AG20443 (cell line): ENCODE data around the gene NTPCR.
"Not testable (repeated sequence)": the region's sequence is repeated elsewhere in the genome, so short reads cannot be mapped to it uniquely, and the experiment has no call there.

Experiments used
- DNase-seq: peaks from one replicate; pipeline ENCODE4 v3.0.0; 2012; ENCODE audit warnings: low spot score, mixed read lengths

The NTPCR gene

GRCh38 chr1:232984577-232985425 lies 34.4 kb downstream of the NTPCR start:
- no peak for DNase-seq

GRCh38 chr1:232985882-232986526 lies 35.6 kb downstream of the NTPCR start:
- no peak for DNase-seq

- no peak for DNase-seq
These were observed 36.1 kb downstream of the NTPCR start for GRCh38 chr1:232986527-232986922.

GRCh38 chr1:232987046-232987773 lies 36.8 kb downstream of the NTPCR start:
- no peak for DNase-seq

GRCh38 chr1:232987774-232988140 lies 37.3 kb downstream of the NTPCR start:
- no peak for DNase-seq

GRCh38 chr1:232988572-232989040 lies 38.2 kb downstream of the NTPCR start:
- peak; percentile 69 for DNase-seq

GRCh38 chr1:232990176-232991128 lies 40.0 kb downstream of the NTPCR start:
- no peak for DNase-seq

- DNase-seq = no peak
These were observed 40.8 kb downstream of the NTPCR start for GRCh38 chr1:232991238-232991637.

- no peak for DNase-seq
These were observed 41.8 kb downstream of the NTPCR start for GRCh38 chr1:232992227-232992626.

- no peak for DNase-seq
These were observed 43.1 kb downstream of the NTPCR start for GRCh38 chr1:232993555-232993954.

- no peak for DNase-seq
These were observed 44.8 kb downstream of the NTPCR start for GRCh38 chr1:232995189-232995588.

GRCh38 chr1:232996143-232996542 lies 45.7 kb downstream of the NTPCR start:
- DNase-seq = no peak

GRCh38 chr1:232998138-232998537 lies 47.7 kb downstream of the NTPCR start:
- no peak for DNase-seq

- peak; percentile 22 for DNase-seq
These were observed 48.2 kb downstream of the NTPCR start for GRCh38 chr1:232998646-232999045.

- DNase-seq = no peak
These were observed 49.7 kb downstream of the NTPCR start for GRCh38 chr1:232999956-233000625.

GRCh38 chr1:233003638-233004037 lies 53.2 kb downstream of the NTPCR start:
- DNase-seq = not testable (repeated sequence)

GRCh38 chr1:233004451-233004850 lies 54.0 kb downstream of the NTPCR start:
- no peak for DNase-seq

GRCh38 chr1:233005156-233005555 lies 54.7 kb downstream of the NTPCR start:
- DNase-seq = no peak

- peak; percentile 32 for DNase-seq
These were observed 55.3 kb downstream of the NTPCR start for GRCh38 chr1:233005703-233006102.

GRCh38 chr1:233006108-233006507 lies 55.7 kb downstream of the NTPCR start:
- no peak for DNase-seq

GRCh38 chr1:233006541-233006973 lies 56.1 kb downstream of the NTPCR start:
- DNase-seq = no peak
